Cardiac fibroblast (primary cell): ENCODE measurements around the gene LARGE1.

Source experiments
- DNase-seq, 2 donors: peaks; one replicate each; pipeline versions ENCODE4 v3.0.0 to v3.0.0-alpha.2; 2010; ENCODE audit warnings: low read depth in 2 of 2
- H3K4me3 ChIP-seq, 2 donors: replicated peaks in 1 of 2; 1 replicate in 1 of 2; 2 replicates in 1 of 2; pipeline ENCODE4 v1.5.1; 2011; ENCODE audit warnings: low read depth in 2 of 2, low read length in 2 of 2, mild to moderate bottlenecking in 2 of 2, moderate library complexity in 1 of 2
- CTCF ChIP-seq: IDR thresholded peaks from one replicate; pipeline ENCODE4 v1.5.1; 2011; ENCODE audit warnings: low read depth, mild to moderate bottlenecking, low read length, inconsistent platforms

LARGE1 gene

GRCh38 chr22:33772745-33773144 lies 147.5 kb downstream of the LARGE1 start:
- TF ChIP-seq CTCF, result no peak
- DNase-seq, result no peak

GRCh38 chr22:33771136-33771535 lies 149.1 kb downstream of the LARGE1 start:
- H3K4me3 ChIP-seq, result no peak overlapping the region
- no peak for DNase-seq
- no peak for TF ChIP-seq CTCF

More at GRCh38 chr22:33772745-33773144, 147.5 kb downstream of the LARGE1 start:
- no peak overlapping the region for H3K4me3 ChIP-seq

GRCh38 chr22:33770723-33771122 lies 149.6 kb downstream of the LARGE1 start:
- no peak overlapping the region for H3K4me3 ChIP-seq

DNA sequence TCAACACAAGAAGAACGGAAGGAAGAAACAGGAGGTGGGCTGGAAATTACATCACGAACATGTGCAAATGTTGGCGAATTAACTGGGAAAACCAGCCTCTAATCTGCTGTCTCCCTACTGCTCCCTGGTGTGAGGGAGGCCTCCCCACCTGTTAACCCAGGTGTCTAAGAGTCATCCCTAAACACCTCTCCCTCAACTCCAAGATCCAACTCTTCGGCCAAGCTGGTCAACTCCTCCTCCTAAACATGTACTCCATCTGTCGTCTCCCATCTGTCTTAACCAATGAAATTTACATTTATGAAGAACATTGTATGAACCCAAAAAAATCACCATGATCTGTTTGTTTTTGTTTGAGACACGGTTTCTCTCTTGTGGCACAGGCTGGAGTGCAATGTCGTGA lies 154.2 kb downstream of the LARGE1 start:
- H3K4me3 ChIP-seq, result no peak overlapping the region
- no peak for DNase-seq
- TF ChIP-seq CTCF, result no peak

More at GRCh38 chr22:33770723-33771122, 149.6 kb downstream of the LARGE1 start:
- TF ChIP-seq CTCF, result no peak
- DNase-seq, result no peak

GRCh38 chr22:33758961-33759360 lies 161.3 kb downstream of the LARGE1 start:
- no peak for TF ChIP-seq CTCF
- H3K4me3 ChIP-seq, result no peak overlapping the region
- DNase-seq, result no peak

GRCh38 chr22:33757802-33758483 lies 162.3 kb downstream of the LARGE1 start:
- no peak for DNase-seq
- TF ChIP-seq CTCF, result no peak
- no peak overlapping the region for H3K4me3 ChIP-seq
